ENCODE data around the gene TTLL8. TPM values are rescaled to one million over a fixed set of nuclear protein-coding genes. Genes with fewer than 3 reads are reported as not detected.
"Not testable (repeated sequence)": the region's sequence is repeated elsewhere in the genome, so short reads cannot be mapped to it uniquely, and the experiment has no call there.

Gene TTLL8
- total and polyA plus RNA-seq, 5 donors, result not detected

- DNase-seq, result no peak
- H3K9me3 ChIP-seq (ENCODE audit: control insufficient read depth, low read length), result no peaks in the 10 kb centered on the region
- no peak overlapping the region for H3K4me3 ChIP-seq (ENCODE audit: low read length)
- H3K4me1 ChIP-seq (ENCODE audit: control insufficient read depth, insufficient read depth, low read length), result no peaks in the 10 kb centered on the region
- no peak for ATAC-seq
- intact Hi-C loops (cut with DNase I), result no loop called here
- 96% methylated on average over 2 of the region's 2 CpGs for WGBS
- H3K27ac ChIP-seq (ENCODE audit: low read length), result no peak overlapping the region
- H3K27me3 ChIP-seq (ENCODE audit: control insufficient read depth, insufficient read depth), result no peaks in the 10 kb centered on the region
Measured at GRCh38 chr22:49986325-49986724, 71.8 kb downstream of the TTLL8 start.

GRCh38 chr22:49983148-49984042 is 74.7 kb downstream of the TTLL8 start:
- Histone ChIP-seq H3K4me3 (ENCODE audit: low read length) (peak overlapping the region; percentile 22), H3K27ac (ENCODE audit: low read length) (no peak overlapping the region), H3K9me3 (ENCODE audit: control insufficient read depth, low read length) (no peaks in the 10 kb centered on the region), H3K27me3 (ENCODE audit: control insufficient read depth, insufficient read depth) (no peaks in the 10 kb centered on the region), H3K4me1 (ENCODE audit: control insufficient read depth, insufficient read depth, low read length) (no peaks in the 10 kb centered on the region)
- peak in 1 of 3 donors; percentile 22 for DNase-seq
- 11% methylated on average over 90 of the region's 90 CpGs for WGBS
- ATAC-seq, result peak; percentile 41 to 60
- intact Hi-C loops (cut with DNase I), result no loop called here

DNA sequence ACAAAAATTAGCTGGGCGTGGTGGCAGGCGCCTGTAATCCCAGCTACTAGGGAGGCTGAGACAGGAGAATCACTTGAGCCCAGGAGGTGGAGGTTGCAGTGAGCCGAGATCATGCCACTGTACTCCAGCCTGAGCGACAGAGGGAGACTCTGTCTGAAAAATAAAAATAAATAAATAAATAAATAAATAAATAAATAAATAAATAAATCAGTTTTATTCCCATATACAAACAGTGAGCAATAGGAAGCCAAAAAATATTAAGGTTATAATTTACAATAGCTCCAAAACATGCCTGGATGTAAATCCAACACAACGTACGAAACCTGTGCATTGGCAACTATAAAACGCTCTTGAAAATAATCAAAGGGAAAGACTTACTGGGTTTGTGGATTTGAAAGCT is 76.3 kb downstream of the TTLL8 start:
- H3K9me3 ChIP-seq (ENCODE audit: control insufficient read depth, low read length); DNase-seq; H3K27ac ChIP-seq (ENCODE audit: low read length); H3K4me3 ChIP-seq (ENCODE audit: low read length); H3K27me3 ChIP-seq (ENCODE audit: control insufficient read depth, insufficient read depth); ATAC-seq; H3K4me1 ChIP-seq (ENCODE audit: control insufficient read depth, insufficient read depth, low read length); intact Hi-C loops (cut with DNase I): not testable (repeated sequence)
- 97% methylated on average over 7 of the region's 7 CpGs for WGBS

DNA sequence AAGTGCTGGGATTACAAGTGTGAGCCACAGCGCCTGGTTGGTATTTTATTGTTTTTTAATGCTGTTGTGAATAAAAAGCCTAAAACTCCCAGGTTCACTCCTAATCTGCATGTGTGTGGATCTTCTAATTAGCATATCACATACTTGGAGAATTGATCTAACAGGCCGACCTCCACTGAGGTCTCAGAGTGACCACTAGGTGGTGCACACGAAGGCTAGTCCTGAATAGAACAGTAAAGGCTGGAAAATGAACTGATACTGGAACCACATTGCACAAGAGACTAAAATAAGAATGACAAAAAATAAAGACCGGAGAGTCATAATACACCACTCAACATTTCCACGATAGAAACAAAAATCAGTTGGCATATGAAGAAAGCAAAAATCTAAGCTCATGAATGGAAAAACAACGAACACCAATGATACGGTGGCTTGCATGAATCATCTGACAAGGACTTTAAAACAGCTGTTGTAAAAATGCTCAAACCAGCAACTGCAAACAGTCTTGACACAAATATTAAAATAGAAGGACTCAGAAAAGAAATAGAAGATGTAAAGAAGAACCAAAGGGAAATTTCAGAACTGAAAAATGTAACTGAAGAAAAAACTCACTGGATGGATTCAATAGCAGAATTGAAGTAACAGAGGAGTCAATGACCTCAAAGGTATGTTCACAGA is 78.4 kb downstream of the TTLL8 start:
- Histone ChIP-seq H3K27ac (ENCODE audit: low read length) (no peak overlapping the region), H3K27me3 (ENCODE audit: control insufficient read depth, insufficient read depth) (no peaks in the 10 kb centered on the region), H3K4me1 (ENCODE audit: control insufficient read depth, insufficient read depth, low read length) (peaks cover 3% of the 10 kb centered on the region), H3K9me3 (ENCODE audit: control insufficient read depth, low read length) (no peaks in the 10 kb centered on the region), H3K4me3 (ENCODE audit: low read length) (no peak overlapping the region)
- intact Hi-C loops (cut with DNase I), result no loop called here
- WGBS, result 53% methylated on average over 7 of the region's 7 CpGs
- ATAC-seq, result peak in 1 of 2 donors; percentile 51
- DNase-seq, result no peak

DNA sequence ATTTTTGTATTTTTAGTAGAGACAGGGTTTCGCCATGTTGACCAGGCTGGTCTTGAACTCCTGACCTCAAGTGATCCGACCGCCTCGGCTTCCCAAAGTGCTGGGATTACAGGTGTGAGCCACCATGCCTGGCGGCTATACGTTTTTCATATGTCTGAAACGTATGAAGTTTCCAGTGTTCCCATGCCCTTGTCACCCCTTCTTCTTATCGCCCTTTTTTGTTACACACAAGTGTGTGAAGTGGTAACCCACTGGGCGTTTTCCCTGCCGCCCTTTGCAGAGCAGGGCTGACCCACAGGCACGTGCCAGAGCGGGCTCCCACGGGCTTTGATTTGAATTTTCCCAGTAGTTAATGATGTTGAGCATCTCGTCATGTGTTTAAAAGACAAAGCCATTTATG is 80.5 kb downstream of the TTLL8 start:
- intact Hi-C loops (cut with DNase I), result no loop called here
- H3K4me3 ChIP-seq (ENCODE audit: low read length), result no peak overlapping the region
- ATAC-seq, result no peak
- peaks cover 3% of the 10 kb centered on the region for H3K4me1 ChIP-seq (ENCODE audit: control insufficient read depth, insufficient read depth, low read length)
- H3K27me3 ChIP-seq (ENCODE audit: control insufficient read depth, insufficient read depth), result no peaks in the 10 kb centered on the region
- no peak for DNase-seq
- 82% methylated on average over 14 of the region's 14 CpGs for WGBS
- no peaks in the 10 kb centered on the region for H3K9me3 ChIP-seq (ENCODE audit: control insufficient read depth, low read length)
- no peak overlapping the region for H3K27ac ChIP-seq (ENCODE audit: low read length)

DNA sequence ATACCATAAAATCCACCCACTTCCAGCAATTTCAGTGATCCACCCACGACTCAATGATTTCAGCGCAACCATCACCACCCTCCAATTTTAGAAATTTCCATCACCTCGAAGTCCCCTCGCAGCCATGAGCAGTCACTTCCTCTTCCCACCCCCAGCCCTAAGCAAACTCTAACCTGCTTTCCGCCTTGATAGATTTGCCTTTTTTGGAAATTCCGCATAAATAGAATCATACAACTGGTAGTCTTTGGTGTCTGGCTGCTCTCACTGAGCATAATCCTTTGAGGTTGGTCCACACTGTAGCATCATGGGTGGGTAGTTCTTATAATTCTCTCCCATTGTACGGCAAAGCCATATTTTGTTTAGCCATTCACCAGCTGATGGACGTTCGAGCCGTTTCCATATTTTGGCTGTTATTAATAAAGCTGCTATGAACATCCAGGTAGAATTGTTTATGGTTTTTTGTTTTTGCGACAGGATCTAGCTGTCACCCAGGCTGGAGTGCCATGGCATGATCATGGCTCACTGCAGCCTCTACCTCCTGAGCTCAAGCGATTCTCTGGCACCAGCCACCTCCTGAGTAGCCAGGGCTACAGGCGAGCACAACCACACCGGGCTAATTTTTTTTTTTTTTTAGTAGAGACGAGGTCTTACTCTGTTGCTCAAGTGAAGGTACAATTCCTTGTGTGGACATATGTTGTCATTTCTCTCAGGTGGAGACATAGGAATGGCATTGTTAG is 81.5 kb downstream of the TTLL8 start:
- DNase-seq, result no peak
- WGBS, result 58% methylated on average over 15 of the region's 15 CpGs
- Histone ChIP-seq H3K9me3 (ENCODE audit: control insufficient read depth, low read length) (no peaks in the 10 kb centered on the region), H3K4me3 (ENCODE audit: low read length) (no peak overlapping the region), H3K27me3 (ENCODE audit: control insufficient read depth, insufficient read depth) (no peaks in the 10 kb centered on the region), H3K4me1 (ENCODE audit: control insufficient read depth, insufficient read depth, low read length) (peaks cover 3% of the 10 kb centered on the region), H3K27ac (ENCODE audit: low read length) (no peak overlapping the region)
- ATAC-seq, result no peak
- intact Hi-C loops (cut with DNase I), result no loop called here

DNA sequence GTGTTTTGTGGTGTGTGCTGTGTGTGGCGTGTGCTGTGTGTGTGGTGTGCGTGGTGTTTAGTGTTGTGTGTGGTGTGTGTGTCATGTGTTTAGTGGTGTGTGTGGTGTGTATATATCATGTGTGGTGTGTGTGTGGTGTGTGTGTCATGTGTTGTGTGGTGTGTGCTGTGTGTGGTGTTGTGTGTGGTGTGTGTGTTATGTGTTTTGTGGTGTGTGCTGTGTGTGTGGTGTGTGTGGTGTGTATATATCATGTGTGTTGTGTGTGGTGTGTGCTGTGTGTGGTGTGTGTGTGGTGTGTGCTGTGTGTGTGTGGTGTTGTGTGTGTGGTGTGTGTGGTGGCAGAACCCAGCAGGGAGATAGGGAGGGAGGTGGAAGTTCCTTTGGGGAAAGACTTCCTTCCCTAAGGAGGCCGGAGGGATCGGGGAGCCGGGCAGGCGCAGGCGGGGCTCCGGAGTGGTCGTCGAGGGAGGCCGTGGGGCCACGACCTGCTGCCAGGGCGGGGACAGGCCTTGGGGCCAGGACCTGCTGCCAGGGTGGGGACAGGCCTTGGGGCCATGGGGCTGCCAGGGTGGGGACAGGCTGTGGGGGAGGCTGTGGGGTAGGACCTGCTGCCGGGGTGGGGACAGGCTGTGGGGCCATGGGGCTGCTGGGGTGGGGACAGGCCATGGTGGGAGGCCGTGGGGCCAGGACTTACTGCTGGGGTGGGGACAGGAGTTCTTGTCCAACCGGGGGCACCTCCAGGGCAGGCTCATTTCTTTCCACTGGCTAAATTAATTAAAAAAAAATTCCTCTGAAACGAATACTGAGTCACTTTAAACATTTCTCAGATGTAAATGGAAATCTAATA is 82.3 kb downstream of the TTLL8 start:
- Histone ChIP-seq H3K27ac (ENCODE audit: low read length) (no peak overlapping the region), H3K4me3 (ENCODE audit: low read length) (no peak overlapping the region), H3K27me3 (ENCODE audit: control insufficient read depth, insufficient read depth) (no peaks in the 10 kb centered on the region), H3K9me3 (ENCODE audit: control insufficient read depth, low read length) (no peaks in the 10 kb centered on the region), H3K4me1 (ENCODE audit: control insufficient read depth, insufficient read depth, low read length) (peaks cover 3% of the 10 kb centered on the region)
- ATAC-seq (no peak), DNase-seq (peak in 2 of 3 donors; percentile 28 to 51)
- WGBS, result 32% methylated on average over 17 of the region's 17 CpGs
- intact Hi-C loops (cut with DNase I), result no loop called here

GRCh38 chr22:49973018-49973961 is 84.8 kb downstream of the TTLL8 start:
- DNase-seq (no peak), ATAC-seq (no peak)
- 93% methylated on average over 5 of the region's 5 CpGs for WGBS
- intact Hi-C loops (cut with DNase I), result loop anchor here in 2 of 4 donors (5.0 kb wide), 1 partner anchor 41 kb away; no protein-coding TSS in a partner anchor
- no peak overlapping the region for H3K27ac ChIP-seq (ENCODE audit: low read length)
- no peak overlapping the region for H3K4me3 ChIP-seq (ENCODE audit: low read length)
- peaks cover 3% of the 10 kb centered on the region for H3K4me1 ChIP-seq (ENCODE audit: control insufficient read depth, insufficient read depth, low read length)
- H3K9me3 ChIP-seq (ENCODE audit: control insufficient read depth, low read length), result no peaks in the 10 kb centered on the region
- H3K27me3 ChIP-seq (ENCODE audit: control insufficient read depth, insufficient read depth), result no peaks in the 10 kb centered on the region

- ATAC-seq, result no peak
- no peak overlapping the region for H3K27ac ChIP-seq (ENCODE audit: low read length)
- intact Hi-C loops (cut with DNase I), result loop anchor here in 2 of 4 donors (5.0 kb wide), 1 partner anchor 40 kb away; no protein-coding TSS in a partner anchor
- H3K4me3 ChIP-seq (ENCODE audit: low read length), result no peak overlapping the region
- peak; percentile 37 to 79 (median 78) for DNase-seq
- no peaks in the 10 kb centered on the region for H3K27me3 ChIP-seq (ENCODE audit: control insufficient read depth, insufficient read depth)
- WGBS, result 43% methylated on average over 45 of the region's 45 CpGs
- H3K4me1 ChIP-seq (ENCODE audit: control insufficient read depth, insufficient read depth, low read length), result peaks cover 5% of the 10 kb centered on the region
- H3K9me3 ChIP-seq (ENCODE audit: control insufficient read depth, low read length), result no peaks in the 10 kb centered on the region
Measured at GRCh38 chr22:49972163-49973017, 85.7 kb downstream of the TTLL8 start.

Measured in right cardiac atrium (tissue), 5 donors.